GM18870 (cell line): Measurements from ENCODE around the gene ALDH8A1.

Source experiments
- ATAC-seq: cut with Tn5 transposase; IDR thresholded peaks from one replicate; pipeline ENCODE4 v1.9.1; 2021; ENCODE audit warnings: moderate library complexity; ENCODE audit not compliant: unreplicated experiment

ALDH8A1 gene

DNA sequence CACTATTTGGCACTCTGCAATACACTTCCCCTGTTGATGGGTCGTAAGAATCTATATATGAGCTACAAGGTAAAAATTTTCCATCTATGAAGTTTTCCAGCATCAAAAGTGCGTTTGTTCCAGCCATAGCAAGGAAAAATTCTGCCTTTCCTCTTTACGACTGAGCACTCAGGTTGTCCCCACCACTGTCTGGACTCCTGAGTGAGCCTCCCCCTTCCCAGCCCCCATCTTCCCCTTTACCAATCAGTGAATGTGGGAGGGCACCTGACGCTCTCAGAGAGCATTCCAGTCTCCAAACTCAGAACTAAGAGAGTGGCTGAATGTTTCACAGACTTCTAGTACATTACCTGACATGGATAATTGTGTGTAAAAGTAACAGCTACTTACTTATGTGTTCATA is at the start of gene ALDH8A1:
Gene ALDH8A1 (minus strand): TSS at position 175 of the 400 bp plus-strand sequence. CDS start 48 bp downstream, at position 127.
- ATAC-seq, result no peak

GRCh38 chr6:134999107-134999506 is 49.2 kb upstream of the ALDH8A1 start:
- no peak for ATAC-seq

- no peak for ATAC-seq
Measured at GRCh38 chr6:134997133-134997995, 47.5 kb upstream of the ALDH8A1 start.

DNA sequence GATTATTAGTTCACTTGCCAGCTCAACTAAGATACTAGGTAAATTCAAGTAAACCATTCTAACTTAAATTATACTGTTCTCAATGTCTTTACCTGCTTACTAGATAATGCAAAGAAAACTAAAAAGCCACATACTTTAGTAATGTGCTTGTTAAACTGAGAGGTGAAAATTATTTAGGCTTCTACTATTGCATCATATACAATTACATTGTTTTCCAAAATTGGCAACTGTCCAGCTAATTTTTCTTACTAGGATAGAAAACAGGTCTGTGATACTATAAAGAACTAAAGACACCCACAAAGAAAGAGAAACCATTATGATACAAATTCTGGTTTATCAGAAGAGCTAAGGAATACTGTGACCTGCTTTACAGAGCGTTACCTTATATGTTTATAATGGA is 45.6 kb upstream of the ALDH8A1 start:
- ATAC-seq, result no peak

GRCh38 chr6:134994431-134994830 is 44.5 kb upstream of the ALDH8A1 start:
- no peak for ATAC-seq

DNA sequence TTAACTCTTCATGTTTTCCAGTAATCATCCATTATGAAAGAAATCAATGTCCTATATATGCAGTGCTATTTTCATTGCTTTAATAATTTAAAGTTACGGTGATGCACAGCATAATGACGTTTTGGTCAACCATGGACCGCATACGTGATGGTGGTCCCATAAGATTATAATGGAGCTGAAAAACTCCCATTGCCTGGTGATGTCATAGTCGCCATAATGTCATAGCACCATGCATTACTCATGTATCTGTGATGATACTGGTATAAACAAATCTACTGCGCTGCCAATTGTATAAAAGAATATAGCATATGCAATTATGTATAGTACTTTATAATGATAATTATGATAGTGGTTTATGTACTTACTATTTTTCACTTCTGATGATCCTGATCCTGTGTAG is 42.3 kb upstream of the ALDH8A1 start:
- no peak for ATAC-seq

GRCh38 chr6:134990262-134990661 is 40.4 kb upstream of the ALDH8A1 start:
- no peak for ATAC-seq

DNA sequence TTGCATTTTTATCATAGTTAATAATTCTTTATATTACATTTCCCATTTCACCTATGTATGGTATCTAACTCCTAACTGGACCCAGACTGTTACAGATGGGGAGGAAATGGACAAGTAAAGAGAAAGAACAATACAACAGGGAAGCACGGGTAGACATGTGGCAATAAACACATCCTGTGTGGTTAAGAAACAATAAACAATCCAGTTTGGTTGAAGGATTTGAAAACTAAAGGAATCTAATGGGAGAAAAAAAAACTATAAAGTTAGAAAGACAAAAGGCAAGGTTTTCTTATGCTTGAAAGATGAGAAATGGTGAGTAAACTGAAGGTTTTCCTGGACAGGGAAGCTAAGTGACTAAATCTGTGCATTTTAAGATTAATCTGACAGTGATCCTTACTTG is 34.9 kb upstream of the ALDH8A1 start:
- ATAC-seq, result no peak

DNA sequence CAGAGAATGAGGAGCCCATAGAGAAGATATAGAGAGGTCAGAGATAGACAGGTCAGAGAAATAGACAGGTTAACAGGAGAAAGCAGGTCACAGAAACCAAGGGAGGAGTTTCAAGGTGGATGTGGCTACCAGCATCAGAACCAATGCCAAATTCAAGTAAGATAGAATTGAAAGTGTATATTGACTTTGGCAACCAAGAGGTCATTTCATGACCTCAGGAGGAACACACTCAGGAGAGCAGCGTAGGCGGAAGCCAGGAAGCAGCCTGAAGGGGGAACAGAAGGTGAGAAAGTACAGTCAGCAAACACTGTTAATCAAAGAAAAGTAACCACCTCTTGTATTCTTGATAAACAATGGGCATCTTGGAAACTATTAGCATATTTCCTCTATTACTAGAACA is 33.9 kb upstream of the ALDH8A1 start:
- ATAC-seq, result no peak

DNA sequence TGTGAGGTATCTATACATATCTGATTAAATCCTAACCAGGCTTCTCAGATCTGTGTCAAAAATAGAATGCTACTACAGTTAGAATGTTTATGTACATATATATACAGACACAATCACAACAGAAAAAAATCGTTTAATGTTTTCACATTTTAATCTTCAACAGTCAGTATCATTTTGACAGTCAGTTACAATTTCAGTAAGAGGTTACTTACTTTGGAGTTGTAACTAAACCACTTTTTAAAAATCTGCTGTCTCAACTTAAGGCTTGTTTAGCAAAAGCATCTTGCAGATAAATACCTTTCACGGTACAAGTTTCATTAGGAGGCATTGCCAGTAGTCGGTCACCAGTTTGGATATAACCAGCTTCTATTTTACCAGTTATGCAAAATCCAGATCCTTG is 32.3 kb upstream of the ALDH8A1 start:
- no peak for ATAC-seq

- ATAC-seq, result no peak
Measured at GRCh38 chr6:134980846-134981245, 30.9 kb upstream of the ALDH8A1 start.

DNA sequence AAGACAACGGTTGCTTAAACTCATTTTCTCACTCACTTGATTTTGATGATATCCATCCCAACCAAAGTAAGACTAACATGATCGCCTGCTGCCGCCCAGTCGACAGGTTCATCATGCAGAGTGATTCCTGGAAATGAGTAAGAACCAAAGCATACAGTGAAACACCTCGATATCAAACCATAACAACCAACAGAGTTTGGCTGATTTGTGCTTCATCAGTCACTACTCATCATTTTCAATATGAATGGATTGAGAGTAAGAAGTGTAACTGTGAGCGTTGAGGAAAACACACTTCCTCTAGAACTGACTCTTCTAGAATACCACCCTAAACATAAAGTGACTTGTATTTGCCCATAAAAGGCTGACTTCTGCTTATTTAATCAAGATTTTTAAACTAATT is 29.2 kb upstream of the ALDH8A1 start:
- peak; percentile 89 for ATAC-seq

GRCh38 chr6:134974370-134974769 is 24.5 kb upstream of the ALDH8A1 start:
- no peak for ATAC-seq

GRCh38 chr6:134967711-134968110 is 17.8 kb upstream of the ALDH8A1 start:
- ATAC-seq, result no peak

DNA sequence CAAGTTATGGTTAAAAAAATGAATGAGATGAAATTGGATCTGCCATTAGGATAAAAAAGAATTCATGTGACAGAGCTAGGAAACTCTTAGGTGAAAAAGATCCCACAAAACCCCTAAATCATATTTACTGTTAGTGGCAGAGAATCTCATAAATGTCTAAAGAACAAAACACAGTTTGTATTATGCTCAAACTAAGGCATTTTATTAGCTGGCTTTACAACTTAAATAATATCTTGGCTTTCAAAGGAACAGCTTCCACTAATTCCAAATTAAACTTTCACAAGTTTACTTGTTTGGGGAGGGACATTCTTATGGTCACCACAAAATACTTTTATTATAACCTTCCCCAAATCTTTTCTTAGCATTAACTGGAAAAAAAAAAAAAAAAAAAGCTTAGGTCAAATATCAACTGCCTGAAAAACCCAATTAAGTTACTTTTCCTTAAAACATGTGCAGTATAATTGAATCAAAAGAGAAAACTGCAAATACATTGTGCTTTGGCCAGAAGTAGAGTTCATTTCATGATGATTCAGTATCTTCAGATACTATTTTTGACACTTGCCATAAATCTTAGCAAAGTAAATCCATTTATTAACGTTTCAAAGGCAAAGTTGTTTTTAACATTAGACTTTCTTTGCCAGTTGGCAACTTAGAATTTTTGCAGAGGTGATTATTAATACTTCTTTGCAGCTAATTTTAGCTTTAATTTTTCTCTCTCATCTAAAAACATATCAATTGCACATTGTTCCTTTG is 14.7 kb upstream of the ALDH8A1 start:
- no peak for ATAC-seq

DNA sequence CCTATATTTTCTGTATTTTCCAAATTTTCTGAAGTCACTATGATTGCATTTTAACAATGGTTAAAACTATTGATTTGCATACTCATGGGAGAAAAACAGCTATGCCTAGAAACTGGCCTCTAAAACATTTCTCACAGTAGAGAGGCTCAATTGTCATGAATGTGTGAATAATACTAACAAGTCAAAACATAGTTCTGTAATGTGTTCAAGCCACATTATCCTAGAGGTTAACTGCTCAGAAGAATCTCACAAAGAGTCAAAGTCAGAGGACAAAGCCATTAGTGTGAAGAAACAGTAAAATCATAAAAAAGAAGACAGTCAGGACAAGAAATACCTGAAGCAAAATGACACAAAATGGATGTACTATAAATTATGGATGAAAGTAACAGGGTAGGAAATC is 12.5 kb upstream of the ALDH8A1 start:
- ATAC-seq, result no peak

GRCh38 chr6:134961366-134961765 is 11.5 kb upstream of the ALDH8A1 start:
- ATAC-seq, result no peak

DNA sequence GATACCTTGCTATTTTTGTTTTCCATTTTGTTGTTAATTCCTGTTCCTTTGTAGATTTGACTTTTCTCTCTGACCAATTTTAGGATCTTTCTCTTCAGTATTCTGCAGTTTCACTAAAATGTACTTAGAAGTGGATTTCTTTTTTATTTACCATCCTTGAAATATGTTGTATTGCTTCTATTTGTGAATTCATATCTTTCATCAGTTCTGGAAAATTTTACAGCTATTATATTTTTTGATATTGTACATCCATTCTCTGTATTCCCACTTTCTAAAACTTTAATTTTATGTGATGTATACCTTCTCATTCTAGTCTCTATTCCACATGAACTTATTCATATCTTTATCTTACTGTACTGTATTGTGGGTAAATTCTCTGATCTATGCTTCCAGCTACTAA is 9.7 kb upstream of the ALDH8A1 start:
- no peak for ATAC-seq

DNA sequence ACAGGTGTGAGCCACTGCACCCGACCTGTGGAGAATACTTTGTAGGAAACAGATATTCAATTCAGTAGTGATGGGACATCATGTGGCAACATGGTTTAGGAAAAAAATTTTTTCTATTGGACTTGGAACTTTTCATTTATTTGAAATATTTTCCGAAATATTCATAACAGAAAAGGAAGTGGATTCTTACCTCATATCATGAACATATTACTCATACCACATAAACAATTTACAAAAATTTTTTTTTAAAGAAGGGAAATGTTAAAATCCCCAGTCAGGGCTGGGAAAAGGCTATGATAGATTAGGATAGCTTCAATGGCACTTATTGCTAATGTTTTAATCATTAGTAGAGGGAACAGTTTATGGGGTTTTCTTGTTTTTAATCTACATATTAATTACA is 6.8 kb upstream of the ALDH8A1 start:
- ATAC-seq, result no peak

DNA sequence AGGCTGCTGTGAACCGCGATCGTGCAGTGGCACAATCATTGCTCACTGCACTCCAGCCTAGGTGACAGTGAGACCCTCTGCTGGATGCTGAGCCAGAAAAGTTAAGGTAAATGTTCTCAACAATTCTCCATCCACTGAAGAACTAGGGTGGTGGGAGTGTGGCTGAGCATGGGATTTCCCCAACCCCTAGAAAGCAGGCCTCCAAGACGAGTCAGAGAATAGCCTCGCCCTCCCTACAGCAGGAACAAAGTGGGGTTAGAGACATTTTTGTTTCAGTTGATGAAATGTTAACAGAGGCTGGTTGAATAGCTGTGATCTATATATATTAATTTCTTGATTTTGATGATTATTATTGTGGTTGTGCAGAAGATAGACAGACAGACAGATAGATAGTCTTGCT is 6.1 kb upstream of the ALDH8A1 start:
- no peak for ATAC-seq

- no peak for ATAC-seq
Measured at GRCh38 chr6:134954272-134955000, 4.5 kb upstream of the ALDH8A1 start.
